ENCODE results near the gene PML.
"Not testable (repeated sequence)": the region's sequence is repeated elsewhere in the genome, so short reads cannot be mapped to it uniquely, and the experiment has no call there.

Gene PML

GRCh38 chr15:73954188-73955145 lies 40.0 kb upstream of the PML start:
- no peaks in the 10 kb centered on the region for H3K27me3 Mint-ChIP-seq
- H3K4me3 Mint-ChIP-seq = no peak overlapping the region
- no peaks in the 10 kb centered on the region for H3K9me3 Mint-ChIP-seq
- DNase-seq = no peak
- H3K27ac Mint-ChIP-seq = no peak overlapping the region
- peaks cover 28% of the 10 kb centered on the region for H3K4me1 Mint-ChIP-seq (ENCODE audit: low read depth)
- no peaks in the 10 kb centered on the region for H3K36me3 Mint-ChIP-seq (ENCODE audit: low read depth)

- no peaks in the 10 kb centered on the region for H3K27me3 Mint-ChIP-seq
- no peaks in the 10 kb centered on the region for H3K36me3 Mint-ChIP-seq (ENCODE audit: low read depth)
- H3K4me1 Mint-ChIP-seq (ENCODE audit: low read depth) = peaks cover 35% of the 10 kb centered on the region
- H3K9me3 Mint-ChIP-seq = no peaks in the 10 kb centered on the region
- H3K27ac Mint-ChIP-seq = no peak overlapping the region
- no peak overlapping the region for H3K4me3 Mint-ChIP-seq
- no peak for DNase-seq
Measured at GRCh38 chr15:73955326-73955725, 39.2 kb upstream of the PML start.

GRCh38 chr15:73955861-73956742 lies 38.4 kb upstream of the PML start:
- H3K9me3 Mint-ChIP-seq = no peaks in the 10 kb centered on the region
- H3K4me3 Mint-ChIP-seq = no peak overlapping the region
- no peaks in the 10 kb centered on the region for H3K36me3 Mint-ChIP-seq (ENCODE audit: low read depth)
- no peaks in the 10 kb centered on the region for H3K27me3 Mint-ChIP-seq
- peaks cover 34% of the 10 kb centered on the region for H3K4me1 Mint-ChIP-seq (ENCODE audit: low read depth)
- no peak overlapping the region for H3K27ac Mint-ChIP-seq
- no peak for DNase-seq

GRCh38 chr15:73956743-73957135 lies 37.8 kb upstream of the PML start:
- H3K4me3 Mint-ChIP-seq = no peak overlapping the region
- DNase-seq = peak; percentile 11
- H3K4me1 Mint-ChIP-seq (ENCODE audit: low read depth) = peaks cover 30% of the 10 kb centered on the region
- H3K36me3 Mint-ChIP-seq (ENCODE audit: low read depth) = no peaks in the 10 kb centered on the region
- no peaks in the 10 kb centered on the region for H3K9me3 Mint-ChIP-seq
- no peaks in the 10 kb centered on the region for H3K27me3 Mint-ChIP-seq
- H3K27ac Mint-ChIP-seq = no peak overlapping the region

- DNase-seq = peak; percentile 20
Measured at GRCh38 chr15:73957276-73957675, 37.2 kb upstream of the PML start.

GRCh38 chr15:73957785-73958184 lies 36.7 kb upstream of the PML start:
- Mint-ChIP-seq H3K27me3 (no peaks in the 10 kb centered on the region), H3K9me3 (no peaks in the 10 kb centered on the region), H3K36me3 (ENCODE audit: low read depth) (no peaks in the 10 kb centered on the region), H3K4me1 (ENCODE audit: low read depth) (peaks cover 30% of the 10 kb centered on the region), H3K27ac (no peak overlapping the region), H3K4me3 (no peak overlapping the region)
- DNase-seq = peak; percentile 14

More at GRCh38 chr15:73957276-73957675, 37.2 kb upstream of the PML start:
- no peak overlapping the region for H3K4me3 Mint-ChIP-seq
- H3K27me3 Mint-ChIP-seq = no peaks in the 10 kb centered on the region
- no peak overlapping the region for H3K27ac Mint-ChIP-seq
- peaks cover 30% of the 10 kb centered on the region for H3K4me1 Mint-ChIP-seq (ENCODE audit: low read depth)
- no peaks in the 10 kb centered on the region for H3K9me3 Mint-ChIP-seq
- H3K36me3 Mint-ChIP-seq (ENCODE audit: low read depth) = no peaks in the 10 kb centered on the region

- peak; percentile 35 for DNase-seq
- Mint-ChIP-seq H3K4me3 (no peak overlapping the region), H3K27ac (peak overlapping the region; percentile 71), H3K27me3 (no peaks in the 10 kb centered on the region), H3K4me1 (ENCODE audit: low read depth) (peaks cover 30% of the 10 kb centered on the region), H3K36me3 (ENCODE audit: low read depth) (no peaks in the 10 kb centered on the region), H3K9me3 (no peaks in the 10 kb centered on the region)
Measured at GRCh38 chr15:73959012-73959581, 35.4 kb upstream of the PML start.

- DNase-seq = peak; percentile 20
- Mint-ChIP-seq H3K27me3 (no peaks in the 10 kb centered on the region), H3K36me3 (ENCODE audit: low read depth) (no peaks in the 10 kb centered on the region), H3K4me1 (ENCODE audit: low read depth) (peaks cover 32% of the 10 kb centered on the region), H3K9me3 (no peaks in the 10 kb centered on the region), H3K4me3 (no peak overlapping the region), H3K27ac (peak overlapping the region; percentile 71)
Measured at GRCh38 chr15:73959801-73960200, 34.7 kb upstream of the PML start.

GRCh38 chr15:73960472-73961070 lies 33.9 kb upstream of the PML start:
- H3K36me3 Mint-ChIP-seq (ENCODE audit: low read depth); H3K9me3 Mint-ChIP-seq; H3K4me3 Mint-ChIP-seq; H3K27me3 Mint-ChIP-seq; H3K27ac Mint-ChIP-seq: not testable (repeated sequence)
- peak; percentile 9 for DNase-seq
- H3K4me1 Mint-ChIP-seq (ENCODE audit: low read depth) = peaks cover 40% of the 10 kb centered on the region

GRCh38 chr15:73962433-73962832 lies 32.1 kb upstream of the PML start:
- no peak overlapping the region for H3K4me3 Mint-ChIP-seq
- H3K36me3 Mint-ChIP-seq (ENCODE audit: low read depth) = no peaks in the 10 kb centered on the region
- H3K27ac Mint-ChIP-seq = no peak overlapping the region
- no peak for DNase-seq
- H3K27me3 Mint-ChIP-seq = no peaks in the 10 kb centered on the region
- no peaks in the 10 kb centered on the region for H3K9me3 Mint-ChIP-seq
- H3K4me1 Mint-ChIP-seq (ENCODE audit: low read depth) = peaks cover 45% of the 10 kb centered on the region

- Mint-ChIP-seq H3K4me3 (peak overlapping the region; percentile 73), H3K27ac (peak overlapping the region; percentile 86), H3K4me1 (ENCODE audit: low read depth) (peaks cover 31% of the 10 kb centered on the region), H3K9me3 (no peaks in the 10 kb centered on the region), H3K36me3 (ENCODE audit: low read depth) (no peaks in the 10 kb centered on the region), H3K27me3 (no peaks in the 10 kb centered on the region)
- DNase-seq = peak; percentile 91
Measured at GRCh38 chr15:73964736-73965093, 29.8 kb upstream of the PML start.

- no peaks in the 10 kb centered on the region for H3K27me3 Mint-ChIP-seq
- H3K27ac Mint-ChIP-seq = peak overlapping the region; percentile 86
- H3K4me1 Mint-ChIP-seq (ENCODE audit: low read depth) = peaks cover 28% of the 10 kb centered on the region
- H3K4me3 Mint-ChIP-seq = peak overlapping the region; percentile 73
- no peaks in the 10 kb centered on the region for H3K9me3 Mint-ChIP-seq
- peak; percentile 67 for DNase-seq
- H3K36me3 Mint-ChIP-seq (ENCODE audit: low read depth) = no peaks in the 10 kb centered on the region
Measured at GRCh38 chr15:73965094-73965757, 29.3 kb upstream of the PML start.

GRCh38 chr15:73965758-73966113 lies 28.8 kb upstream of the PML start:
- no peaks in the 10 kb centered on the region for H3K36me3 Mint-ChIP-seq (ENCODE audit: low read depth)
- H3K27ac Mint-ChIP-seq = peak overlapping the region; percentile 86
- peaks cover 25% of the 10 kb centered on the region for H3K4me1 Mint-ChIP-seq (ENCODE audit: low read depth)
- H3K27me3 Mint-ChIP-seq = no peaks in the 10 kb centered on the region
- no peak for DNase-seq
- H3K9me3 Mint-ChIP-seq = no peaks in the 10 kb centered on the region
- peak overlapping the region; percentile 73 for H3K4me3 Mint-ChIP-seq

GRCh38 chr15:73968461-73968860 lies 26.1 kb upstream of the PML start:
- H3K36me3 Mint-ChIP-seq (ENCODE audit: low read depth) = no peaks in the 10 kb centered on the region
- H3K9me3 Mint-ChIP-seq = no peaks in the 10 kb centered on the region

More at GRCh38 chr15:73968461-73968860, 26.1 kb upstream of the PML start:
- Mint-ChIP-seq H3K4me1 (ENCODE audit: low read depth) (peaks cover 33% of the 10 kb centered on the region), H3K4me3 (no peak overlapping the region), H3K27me3 (no peaks in the 10 kb centered on the region), H3K27ac (peak overlapping the region; percentile 67)
- no peak for DNase-seq

Measured in activated T-cell treated with anti-CD3 and anti-CD28 coated beads, Interleukin-2, amount 50 U/mL, for 24 hours (primary cell).